Cerebellar cortex (tissue), 1 donor: Measurements from ENCODE around the gene SMIM17.

Source experiments
- DNase-seq: peaks from one replicate; pipeline ENCODE4 v3.0.0-alpha.2; 2015; ENCODE audit warnings: low spot score

Gene SMIM17

DNA sequence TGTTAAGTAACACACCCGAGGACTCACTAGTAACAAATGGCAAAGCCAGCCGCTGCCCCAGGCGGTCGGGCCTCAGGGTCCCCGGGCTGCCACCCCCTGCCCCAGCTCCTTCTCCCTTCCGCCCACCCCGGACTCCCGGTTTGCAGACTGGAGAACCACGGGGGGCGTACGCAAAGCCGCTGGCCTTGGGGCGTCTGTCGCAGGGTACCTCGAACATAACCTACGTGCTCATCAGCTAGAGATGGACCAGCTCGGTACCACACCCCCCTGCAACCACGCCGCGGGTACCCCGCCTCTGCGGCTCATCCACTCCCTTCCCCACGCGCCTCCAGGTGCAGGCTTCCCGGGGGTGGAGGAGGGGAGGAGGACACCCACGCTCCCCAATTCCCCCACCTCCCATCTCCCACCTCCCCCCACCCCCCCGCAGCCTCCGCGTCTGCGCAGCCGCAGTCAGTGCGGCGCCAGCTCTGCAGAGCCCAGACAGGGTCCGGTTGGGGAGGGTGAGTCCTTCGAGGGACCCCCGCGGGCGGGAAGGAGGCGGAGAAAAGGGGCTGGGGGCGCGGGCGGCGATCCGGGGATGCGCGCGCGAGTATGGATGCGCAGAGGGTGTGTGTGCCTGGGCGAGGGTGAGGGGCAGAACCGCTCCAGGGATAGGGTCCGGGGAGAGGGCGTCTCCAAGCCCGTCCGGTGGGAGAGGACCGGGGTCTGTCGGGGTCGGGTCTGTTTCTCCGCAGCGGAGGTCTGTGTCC is at the start of gene SMIM17:
TSS of gene SMIM17 (plus strand) at position 449 of the 749 bp plus-strand sequence. CDS start 2,509 bp downstream, outside the sequence.
- no peak for DNase-seq

DNA sequence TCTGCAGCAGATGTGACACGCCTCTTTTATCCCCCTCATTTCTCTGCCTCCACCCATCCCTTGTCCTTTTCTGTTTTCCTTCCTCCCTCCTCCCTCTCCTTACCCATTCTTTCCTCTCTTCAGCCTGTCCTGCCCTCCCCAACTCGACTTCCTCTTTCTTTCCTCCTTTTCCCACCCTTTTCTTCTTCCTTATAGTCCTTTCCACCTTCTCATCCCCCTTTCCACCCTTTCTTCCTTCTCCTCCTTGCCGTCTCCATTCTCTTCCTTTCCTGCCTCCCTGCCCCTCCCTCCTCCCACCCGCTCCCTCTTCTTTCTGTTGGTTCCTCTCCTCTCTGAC is 48.5 kb upstream of the SMIM17 start:
- no peak for DNase-seq

DNA sequence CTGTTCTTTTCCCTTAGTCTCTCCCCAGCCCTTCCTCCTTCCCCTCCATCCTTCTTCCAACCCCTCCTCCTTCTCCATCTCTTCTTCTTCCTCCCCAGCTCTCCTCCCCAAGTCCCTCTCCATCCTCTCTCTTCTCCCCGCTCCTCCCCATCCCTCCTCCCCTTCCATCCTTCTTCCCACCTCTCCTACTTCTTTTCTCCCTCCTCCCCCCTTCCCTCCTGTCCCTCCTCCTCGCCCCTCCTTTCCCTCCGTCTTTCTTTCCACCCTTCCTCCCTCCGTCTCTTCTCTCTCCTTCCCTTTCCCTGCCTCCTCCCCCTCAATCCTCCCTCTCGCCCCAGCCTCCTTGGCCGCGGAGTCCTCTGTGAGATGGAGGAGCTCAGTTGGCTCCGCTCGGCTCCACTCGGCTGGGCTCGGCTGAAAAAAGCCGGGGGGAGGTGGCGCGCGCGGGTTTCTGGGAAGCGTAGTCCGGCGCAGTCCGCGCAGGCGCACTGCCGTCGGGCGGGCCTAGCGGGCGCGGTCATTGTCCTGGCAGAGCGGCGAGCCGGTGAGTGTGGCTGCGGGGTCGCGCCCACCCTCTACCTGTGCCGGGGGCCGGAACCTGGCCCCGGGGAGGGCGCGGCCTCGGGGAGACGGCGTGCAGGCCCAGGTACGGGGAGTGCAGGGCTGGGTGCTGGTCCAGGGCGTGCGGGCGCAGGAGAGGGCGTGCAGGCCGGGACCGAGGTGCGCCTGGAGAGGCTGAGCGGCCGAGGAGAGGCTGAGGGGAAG is 48.0 kb upstream of the SMIM17 start, which contains the start of gene ZNF71:
TSS of gene ZNF71 (plus strand) at position 520 of the 765 bp plus-strand sequence. CDS start 6,257 bp downstream, outside the sequence.
- peak; percentile 87 for DNase-seq

DNA sequence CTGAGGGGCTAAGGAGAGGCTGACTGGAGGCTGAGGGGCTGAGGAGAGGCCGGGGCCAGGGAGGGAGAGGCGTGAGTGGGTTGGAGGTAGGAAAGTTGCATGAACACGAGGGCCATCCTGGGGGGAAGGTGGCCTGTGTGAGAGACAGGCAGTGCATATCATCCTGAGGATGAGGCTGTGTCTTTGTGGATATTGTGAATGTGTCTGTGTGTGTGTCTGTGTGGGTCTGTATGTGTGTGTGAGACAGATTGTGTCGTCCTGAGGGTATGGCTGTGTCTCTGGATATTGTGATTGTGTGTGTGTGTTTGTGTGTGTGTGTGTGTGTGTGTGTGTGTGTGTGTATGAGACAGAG is 47.4 kb upstream of the SMIM17 start:
- no peak for DNase-seq

DNA sequence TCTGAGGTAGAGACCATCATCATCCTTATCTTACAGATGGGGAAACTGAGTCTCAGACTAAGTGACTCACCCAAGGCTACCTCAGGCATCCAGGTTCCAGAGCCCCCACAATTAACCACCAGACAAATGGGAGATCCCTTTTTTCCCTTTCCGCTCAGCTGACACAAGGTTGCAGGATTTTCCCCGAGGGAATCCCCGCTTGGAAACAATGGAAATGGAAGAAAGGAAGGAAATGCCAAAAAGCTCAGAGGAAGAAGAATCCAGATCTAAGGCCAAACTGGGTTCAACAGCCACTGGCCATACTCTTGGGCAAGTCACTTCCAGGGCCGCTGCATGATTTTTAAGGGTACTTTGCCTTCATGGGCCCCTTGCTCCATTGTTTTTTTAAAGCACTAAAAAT is 46.3 kb upstream of the SMIM17 start:
- DNase-seq: no peak

DNA sequence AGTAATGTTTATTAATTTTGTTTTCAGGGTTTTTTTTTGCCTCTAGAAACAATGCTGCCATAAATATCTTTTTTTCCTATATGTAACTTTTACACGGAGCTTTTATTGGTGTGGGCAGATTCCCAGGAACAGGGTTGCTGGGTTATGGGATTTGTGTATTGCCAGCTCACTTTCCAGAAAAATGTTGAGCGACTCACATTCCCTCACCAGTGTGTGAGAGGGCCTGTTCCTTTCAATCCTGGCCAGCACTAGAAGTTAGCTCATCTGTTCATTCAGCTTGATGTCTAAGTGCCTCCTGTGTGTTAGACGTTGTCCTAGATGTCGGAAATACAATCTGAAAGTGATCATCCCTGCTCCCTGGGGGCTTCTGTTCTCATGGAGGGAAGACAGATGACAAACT is 45.3 kb upstream of the SMIM17 start:
- no peak for DNase-seq

DNA sequence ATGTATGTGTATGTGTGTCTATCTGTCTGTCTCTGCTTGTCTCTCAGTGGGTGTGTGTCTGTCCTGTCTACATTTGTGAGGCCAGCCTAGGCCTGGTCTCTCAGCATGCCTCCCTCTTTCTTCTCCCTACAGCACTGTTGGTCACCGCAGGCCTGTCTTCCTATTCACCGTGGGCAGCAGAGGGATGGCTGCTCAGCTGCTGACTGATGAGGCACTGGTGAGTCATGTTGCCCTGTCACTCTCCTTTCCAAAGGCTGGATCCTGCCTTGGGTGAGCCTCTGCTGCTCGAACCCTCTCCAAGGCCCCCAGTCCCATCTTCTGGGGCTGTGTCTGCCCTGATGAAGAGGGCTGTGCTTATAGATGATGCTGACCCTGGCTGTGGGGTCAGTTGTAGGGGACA is 41.6 kb upstream of the SMIM17 start:
- no peak for DNase-seq

DNA sequence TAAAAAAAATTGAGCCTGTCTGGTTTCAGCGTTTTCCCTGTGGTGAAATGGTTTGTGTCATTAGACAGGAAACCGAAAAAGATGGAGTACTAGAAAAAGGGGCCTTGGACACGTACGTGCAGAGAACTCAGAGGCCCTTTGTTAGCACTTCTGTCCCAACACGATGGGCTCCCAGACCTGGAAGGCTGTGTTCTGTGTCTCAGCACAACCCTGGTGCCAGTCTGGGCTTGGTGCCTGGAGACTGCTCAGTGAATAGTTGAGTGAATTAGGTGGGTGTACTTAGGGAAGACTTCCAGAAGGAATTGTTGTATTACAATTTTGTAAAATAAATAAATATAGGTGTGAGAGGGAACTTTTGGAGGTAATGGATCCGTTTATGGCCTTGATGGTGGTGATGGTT is 39.1 kb upstream of the SMIM17 start:
- DNase-seq: no peak

DNA sequence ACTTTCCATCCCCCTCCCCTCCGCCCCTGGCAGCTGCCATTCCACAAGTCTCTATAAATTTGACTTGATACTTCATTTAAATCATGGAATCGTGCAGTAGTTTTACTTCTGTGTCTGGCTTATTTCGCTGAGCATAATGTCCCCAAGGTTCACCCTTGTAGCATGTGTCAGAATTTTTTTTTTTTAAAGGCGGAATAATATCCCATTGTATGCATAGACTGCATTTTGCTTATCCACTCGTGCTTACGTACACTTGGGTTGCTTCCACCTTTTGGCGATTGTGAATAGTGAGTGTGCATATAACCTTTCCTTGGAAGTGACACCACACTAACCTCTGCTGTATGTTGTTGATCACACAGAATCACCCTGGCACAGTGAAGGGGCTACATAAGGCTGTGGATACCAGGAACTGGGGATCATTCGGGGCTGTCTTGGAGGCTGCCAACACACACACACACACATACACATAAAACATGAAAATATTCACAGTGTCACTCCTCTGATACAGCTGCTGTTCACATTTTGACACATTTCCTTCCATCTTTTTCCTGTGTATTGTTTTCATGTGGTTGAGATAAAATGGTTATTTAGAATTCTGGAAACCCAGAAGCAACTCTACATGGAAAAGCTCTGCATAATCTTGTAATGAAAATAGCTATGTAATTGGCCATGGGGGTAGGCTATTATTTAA is 34.5 kb upstream of the SMIM17 start:
- no peak for DNase-seq

DNA sequence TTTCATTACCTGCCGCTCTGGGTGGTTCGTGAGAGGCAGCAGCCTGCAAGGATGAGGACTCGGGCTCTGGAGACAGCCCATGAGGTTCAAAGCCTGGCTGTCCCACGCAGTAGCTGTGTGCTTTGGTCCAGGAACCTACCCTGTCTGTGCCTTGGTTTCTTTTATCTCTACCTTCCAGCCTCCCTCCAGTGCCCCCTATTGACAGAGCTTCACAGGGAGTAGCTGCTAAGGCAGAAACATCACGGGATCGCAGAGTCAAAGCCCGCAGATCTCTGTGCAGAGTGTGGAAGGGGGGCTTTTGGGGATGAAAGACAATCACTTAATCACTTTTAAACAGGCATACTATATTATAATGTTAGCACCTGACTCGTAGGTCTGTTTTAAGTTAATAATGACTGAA is 31.7 kb upstream of the SMIM17 start:
- DNase-seq: no peak

DNA sequence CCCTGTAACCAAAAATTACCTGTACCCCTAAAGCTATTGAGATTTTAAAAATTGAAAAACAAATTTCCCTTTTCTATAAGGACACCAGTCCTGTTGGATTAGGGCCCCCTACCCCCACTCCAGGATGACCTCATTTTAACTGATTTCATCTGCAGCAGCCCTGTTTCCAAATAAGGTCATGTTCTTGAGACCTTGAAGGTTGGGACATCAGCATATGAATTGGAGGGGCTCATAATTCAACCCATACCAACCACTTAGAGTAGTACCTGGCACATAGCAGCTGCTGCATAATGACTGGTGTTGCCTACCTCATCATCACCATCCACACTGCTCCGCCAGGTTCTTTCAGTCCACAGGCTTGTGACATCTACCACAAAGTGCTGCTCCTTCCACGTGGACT is 30.2 kb upstream of the SMIM17 start:
- DNase-seq: no peak

DNA sequence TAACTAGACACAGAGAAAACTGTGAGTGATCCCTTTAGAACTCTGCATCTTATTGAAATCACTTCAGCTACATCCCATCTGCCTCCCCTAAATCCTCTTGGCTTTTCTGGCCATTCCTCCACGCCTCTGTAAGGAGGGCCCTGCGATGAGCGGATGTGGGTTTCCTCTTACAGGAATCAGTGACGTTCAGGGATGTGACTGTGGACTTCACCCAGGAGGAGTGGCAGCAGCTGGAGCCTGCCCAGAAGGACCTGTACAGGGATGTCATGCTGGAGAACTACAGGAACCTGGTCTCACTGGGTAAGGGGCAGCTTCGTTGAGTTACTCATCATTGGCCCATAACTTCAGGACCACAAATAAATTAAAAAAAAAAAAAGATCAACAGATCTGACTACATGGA is 29.3 kb upstream of the SMIM17 start:
- no peak for DNase-seq

DNA sequence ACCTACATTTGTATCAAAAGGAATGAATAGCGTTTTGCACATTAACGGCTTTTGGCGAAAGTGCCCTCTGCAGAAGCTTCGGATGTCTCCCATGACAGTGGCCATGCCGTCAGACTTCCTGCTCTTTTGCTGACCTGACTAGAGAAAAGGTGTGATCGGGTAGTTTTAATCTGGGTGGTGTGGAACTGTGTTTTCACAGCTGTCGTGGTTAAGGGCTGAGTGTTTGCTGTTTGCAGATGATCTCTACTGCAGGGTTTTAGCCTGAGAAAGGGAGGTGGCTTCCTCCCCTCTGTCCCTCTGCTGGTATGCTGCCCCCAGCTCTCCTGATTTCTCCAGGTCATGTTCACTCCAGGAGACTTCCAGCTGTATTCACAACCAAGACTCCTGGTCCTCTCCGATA is 25.4 kb upstream of the SMIM17 start:
- DNase-seq: no peak

DNA sequence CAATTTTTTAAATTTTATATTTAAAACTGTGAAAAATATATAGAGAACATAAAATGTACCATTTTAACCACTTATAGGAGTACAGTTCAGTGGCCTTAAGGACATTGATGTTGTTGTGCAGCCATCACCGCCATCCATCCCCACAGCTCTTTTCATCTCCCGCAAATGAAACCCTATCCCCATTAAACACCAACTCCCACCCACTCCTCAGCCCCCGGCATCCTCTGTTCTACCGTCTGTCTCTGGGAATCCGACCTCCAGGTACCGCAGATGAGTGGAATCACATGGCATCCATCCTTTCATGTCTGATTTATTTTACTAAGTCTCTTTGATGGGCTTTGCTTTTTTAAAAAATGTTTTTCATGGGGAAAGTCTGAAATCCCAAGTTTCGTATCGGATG is 23.8 kb upstream of the SMIM17 start:
- DNase-seq: no peak

DNA sequence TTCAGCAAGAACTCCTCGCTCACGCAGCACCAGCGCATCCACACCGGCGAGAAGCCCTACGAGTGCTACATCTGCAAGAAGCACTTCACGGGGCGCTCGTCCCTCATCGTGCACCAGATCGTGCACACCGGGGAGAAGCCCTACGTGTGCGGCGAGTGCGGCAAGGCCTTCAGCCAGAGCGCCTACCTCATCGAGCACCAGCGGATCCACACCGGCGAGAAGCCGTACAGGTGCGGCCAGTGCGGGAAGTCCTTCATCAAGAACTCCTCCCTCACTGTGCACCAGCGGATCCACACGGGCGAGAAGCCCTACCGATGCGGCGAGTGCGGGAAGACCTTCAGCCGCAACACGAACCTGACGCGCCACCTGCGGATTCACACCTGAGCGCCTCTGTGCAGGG is 20.6 kb upstream of the SMIM17 start:
- DNase-seq: no peak

DNA sequence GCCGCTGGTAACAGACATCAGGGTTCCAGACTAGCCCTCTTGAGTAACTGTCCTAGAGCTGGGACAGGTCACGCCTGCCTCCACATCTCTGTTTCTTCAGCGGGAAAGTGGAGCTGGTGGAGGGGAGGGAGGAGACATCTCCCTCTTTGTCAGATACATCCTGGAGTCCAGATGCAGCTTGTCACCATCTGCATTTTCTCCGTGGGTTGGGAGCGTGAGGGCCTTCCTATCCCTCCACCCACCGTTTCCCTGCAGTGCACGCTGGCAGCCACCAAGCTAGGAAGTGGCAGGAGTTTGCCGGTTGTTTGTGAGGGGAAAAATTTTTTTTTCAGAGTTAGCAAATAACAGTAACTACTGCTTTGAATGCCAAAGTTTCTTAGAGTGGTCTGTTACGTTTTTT is 20.0 kb upstream of the SMIM17 start:
- no peak for DNase-seq

DNA sequence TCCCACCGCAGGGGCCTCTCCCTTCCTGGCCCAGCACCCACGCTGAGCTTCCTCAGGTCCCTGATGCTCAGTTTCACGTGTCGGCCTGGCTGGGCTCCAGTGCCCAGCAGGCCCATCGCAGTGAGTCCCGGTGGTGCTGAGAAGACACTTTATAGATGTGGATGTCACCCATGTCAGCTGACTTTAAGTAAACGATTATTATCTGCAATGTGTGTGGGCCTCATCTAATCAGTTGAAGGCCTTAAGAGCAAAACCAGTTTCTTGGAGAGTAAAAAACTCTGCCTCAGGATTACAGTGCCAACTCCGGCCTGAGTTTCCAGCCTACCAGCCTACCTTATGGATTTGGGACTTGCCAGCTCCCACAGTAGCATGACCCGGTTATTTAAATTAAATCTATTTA is 17.3 kb upstream of the SMIM17 start:
- no peak for DNase-seq

DNA sequence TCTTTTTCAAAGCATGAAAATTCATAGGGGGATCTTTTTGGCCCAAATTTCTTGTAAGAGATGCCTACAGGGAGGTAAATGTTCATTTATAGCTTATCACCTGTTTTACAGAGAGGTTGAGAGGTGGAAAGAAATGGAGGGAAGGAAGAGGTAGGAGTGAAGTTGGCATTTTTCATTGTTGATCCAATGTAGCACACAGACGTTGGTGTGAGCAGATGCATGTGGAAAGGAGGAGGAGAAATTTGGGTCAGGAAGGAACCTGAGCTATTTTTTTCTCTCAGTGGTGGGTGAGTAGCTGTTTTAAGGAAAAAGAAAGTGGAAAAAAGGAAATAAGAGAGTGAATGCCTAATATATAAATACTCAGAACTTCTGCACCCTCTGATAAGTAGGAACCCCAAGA is 9.9 kb upstream of the SMIM17 start:
- no peak for DNase-seq

DNA sequence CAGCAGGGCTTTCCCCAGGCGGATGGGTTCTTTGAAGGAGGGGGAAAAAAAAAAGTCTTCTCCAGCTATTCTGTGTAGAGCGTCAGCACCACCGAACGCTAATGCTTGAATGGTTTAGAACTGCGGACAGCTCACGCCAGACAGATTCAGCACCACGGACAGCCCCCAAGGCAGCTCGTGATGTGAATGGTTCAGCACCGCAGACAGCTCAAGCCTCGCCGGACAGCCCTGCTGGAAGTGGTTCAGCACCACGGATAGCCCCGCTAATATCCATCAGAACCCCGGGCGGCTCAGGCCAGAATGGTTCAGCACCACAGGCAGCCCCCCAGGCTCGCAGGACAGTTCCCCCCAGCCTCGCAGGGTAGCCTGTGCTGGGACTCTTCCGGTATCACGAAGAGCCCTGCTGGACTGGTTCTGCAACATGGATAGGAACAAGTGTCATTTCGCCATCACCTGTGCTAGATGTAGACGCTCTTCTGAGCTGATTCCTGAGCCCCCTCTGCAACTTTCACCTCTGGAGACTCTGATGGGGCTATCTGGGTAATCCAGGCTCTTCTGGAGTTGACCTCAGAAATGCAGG is 4.9 kb upstream of the SMIM17 start:
- DNase-seq: peak; percentile 25

DNA sequence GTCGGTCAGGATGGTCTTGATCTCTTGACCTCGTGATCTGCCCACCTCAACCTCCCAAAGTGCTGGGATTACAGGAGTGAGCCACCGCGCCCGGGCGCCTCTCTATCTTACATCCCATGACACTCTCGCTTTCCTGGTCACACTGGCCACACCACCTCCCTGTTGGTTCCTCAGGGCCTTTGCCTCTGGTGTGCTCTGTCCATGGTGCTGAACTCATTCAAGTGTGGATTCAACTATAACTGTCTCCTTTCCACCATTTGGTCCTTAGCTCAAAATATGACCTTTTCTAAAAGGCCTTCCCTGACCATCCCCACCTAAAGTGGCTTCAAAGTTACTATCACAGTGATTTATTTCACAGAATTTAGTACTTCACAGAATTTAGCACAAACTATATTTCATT is 3.7 kb upstream of the SMIM17 start:
- DNase-seq: no peak

DNA sequence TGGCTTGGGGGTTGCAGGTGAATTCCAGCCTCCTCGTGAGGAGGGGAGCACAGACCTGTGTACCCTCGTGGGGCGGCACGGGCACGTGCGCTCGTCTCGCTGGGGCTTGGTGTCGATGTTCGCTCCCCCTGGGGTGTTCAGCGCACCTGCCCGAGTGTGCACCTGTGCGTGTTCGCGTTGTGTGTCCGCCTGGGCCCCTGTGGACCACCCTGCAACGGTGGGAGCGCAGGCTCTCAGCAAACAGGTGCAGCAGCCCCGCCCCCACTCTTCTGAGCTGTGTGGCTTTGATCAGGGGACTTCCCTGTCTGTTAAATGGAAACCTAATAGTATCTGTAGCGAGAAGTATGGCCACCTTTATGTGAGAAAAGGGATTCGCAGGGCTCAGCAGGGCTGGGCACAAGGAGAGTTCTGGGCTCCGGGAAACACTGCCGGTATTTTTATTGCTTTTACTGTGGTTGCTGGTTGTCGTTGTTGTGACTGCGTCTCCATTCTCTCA is 549 bp downstream of the SMIM17 start:
- DNase-seq: no peak

DNA sequence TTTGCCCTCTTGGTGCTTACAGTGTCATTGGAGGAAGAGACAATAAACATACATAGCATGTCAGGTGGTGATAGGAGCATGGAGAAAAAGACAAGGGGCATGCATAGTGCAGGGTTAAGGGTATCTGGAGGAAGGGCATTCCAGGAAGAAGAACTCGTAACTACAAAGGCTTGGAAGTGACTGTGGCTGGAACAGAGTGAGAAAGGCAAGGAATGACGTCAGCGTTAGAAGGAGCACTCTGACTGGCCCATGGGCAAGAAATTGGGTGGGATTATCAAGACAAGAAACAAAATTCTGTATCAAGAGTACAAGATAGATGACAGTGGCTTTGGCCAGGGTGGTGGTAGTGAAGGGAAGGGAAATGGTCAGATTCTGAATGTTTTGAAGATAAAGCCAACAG is 11.2 kb downstream of the SMIM17 start:
- no peak for DNase-seq
